HG03097 (cell line): ENCODE data around the gene RTL10.
"Not testable (repeated sequence)": the region's sequence is repeated elsewhere in the genome, so short reads cannot be mapped to it uniquely, and the experiment has no call there.

Experiments
- ATAC-seq: cut with Tn5 transposase; IDR thresholded peaks from one replicate; pipeline ENCODE4 v1.9.1; 2021; ENCODE audit not compliant: unreplicated experiment, low FRiP score

The RTL10 gene

GRCh38 chr22:19846620-19847344, 7.9 kb downstream of the RTL10 start:
- ATAC-seq, result no peak

- ATAC-seq, result no peak
Measured at GRCh38 chr22:19845054-19845722, 9.5 kb downstream of the RTL10 start.

- ATAC-seq, result no peak
Measured at GRCh38 chr22:19844377-19845053, 10.2 kb downstream of the RTL10 start.

GRCh38 chr22:19843857-19844376, 10.8 kb downstream of the RTL10 start:
- ATAC-seq, result no peak

GRCh38 chr22:19843107-19843856, 11.4 kb downstream of the RTL10 start:
- ATAC-seq, result no peak

GRCh38 chr22:19842393-19843106, 12.1 kb downstream of the RTL10 start:
- no peak for ATAC-seq

- no peak for ATAC-seq
Measured at GRCh38 chr22:19841641-19842392, 12.9 kb downstream of the RTL10 start.

- no peak for ATAC-seq
Measured at GRCh38 chr22:19840955-19841640, 13.6 kb downstream of the RTL10 start.

GRCh38 chr22:19840059-19840458, 14.6 kb downstream of the RTL10 start:
- ATAC-seq, result no peak

- no peak for ATAC-seq
Measured at GRCh38 chr22:19837915-19838314, 16.8 kb downstream of the RTL10 start.

GRCh38 chr22:19836512-19836911, 18.2 kb downstream of the RTL10 start:
- ATAC-seq, result no peak

GRCh38 chr22:19834599-19834998, 20.1 kb downstream of the RTL10 start:
- no peak for ATAC-seq

- not testable (repeated sequence) for ATAC-seq
Measured at GRCh38 chr22:19833327-19833726, 21.3 kb downstream of the RTL10 start.

GRCh38 chr22:19832476-19833108, 22.1 kb downstream of the RTL10 start:
- ATAC-seq, result no peak

GRCh38 chr22:19831979-19832378, 22.7 kb downstream of the RTL10 start:
- not testable (repeated sequence) for ATAC-seq

- no peak for ATAC-seq
Measured at GRCh38 chr22:19831016-19831415, 23.7 kb downstream of the RTL10 start.

- no peak for ATAC-seq
Measured at GRCh38 chr22:19828035-19828401, 26.7 kb downstream of the RTL10 start.

- ATAC-seq, result no peak
Measured at GRCh38 chr22:19827341-19828034, 27.2 kb downstream of the RTL10 start.
